ENCODE data around the gene P2RX1. TPM values are rescaled to one million over a fixed set of nuclear protein-coding genes. Genes with fewer than 3 reads are reported as not detected.

The P2RX1 gene
- total and polyA plus RNA-seq, 4 donors: 0.44 to 5.2 (median 0.64) TPM

- no peaks in the 10 kb centered on the region for H3K9me3 ChIP-seq (ENCODE audit: control insufficient read depth in 4 of 4, low read length in 3 of 4)
- TF ChIP-seq HNF4A (conservative IDR thresholded peaks at IDR 0.05) (no peak), YY1 (IDR thresholded peaks at IDR 0.05) (no peak)
- H3K36me3 ChIP-seq (ENCODE audit: control insufficient read depth in 4 of 4, insufficient read depth in 3 of 4, low read depth in 1 of 4, low read length in 3 of 4): no peaks in the 10 kb centered on the region
- no peaks in the 10 kb centered on the region for H3K27me3 ChIP-seq (ENCODE audit: control insufficient read depth in 4 of 4, insufficient read depth in 4 of 4, low read length in 3 of 4)
- no peak for DNase-seq (ENCODE audit: low spot score)
- no peak overlapping the region for H3K27ac ChIP-seq (ENCODE audit: low read depth in 1 of 2, low read length in 2 of 2)
- no peak overlapping the region for H3K4me3 ChIP-seq (ENCODE audit: low read depth in 1 of 3, low read length in 3 of 3)
- no peak overlapping the region for H3K9ac ChIP-seq (ENCODE audit: low read depth in 1 of 2, low read length in 2 of 2)
- peaks cover 0 to 4% (median under 1%) of the 10 kb centered on the region in 4 donors for H3K4me1 ChIP-seq (ENCODE audit: control insufficient read depth in 4 of 4, insufficient read depth in 4 of 4, low read length in 3 of 4)
- 89% methylated on average over 11 of the region's 11 CpGs for WGBS
Observed at GRCh38 chr17:3910420-3911270, 5.6 kb downstream of the P2RX1 start.

GRCh38 chr17:3909257-3909656 is 7.0 kb downstream of the P2RX1 start:
- Histone ChIP-seq H3K9ac (ENCODE audit: low read depth in 1 of 2, low read length in 2 of 2) (no peak overlapping the region), H3K27me3 (ENCODE audit: control insufficient read depth in 4 of 4, insufficient read depth in 4 of 4, low read length in 3 of 4) (no peaks in the 10 kb centered on the region), H3K9me3 (ENCODE audit: control insufficient read depth in 4 of 4, low read length in 3 of 4) (no peaks in the 10 kb centered on the region), H3K27ac (ENCODE audit: low read depth in 1 of 2, low read length in 2 of 2) (no peak overlapping the region), H3K4me1 (ENCODE audit: control insufficient read depth in 4 of 4, insufficient read depth in 4 of 4, low read length in 3 of 4) (peaks cover 0 to 4% (median under 1%) of the 10 kb centered on the region in 4 donors), H3K36me3 (ENCODE audit: control insufficient read depth in 4 of 4, insufficient read depth in 3 of 4, low read depth in 1 of 4, low read length in 3 of 4) (no peaks in the 10 kb centered on the region), H3K4me3 (ENCODE audit: low read depth in 1 of 3, low read length in 3 of 3) (no peak overlapping the region)
- DNase-seq (ENCODE audit: low spot score): no peak
- TF ChIP-seq MAX (IDR thresholded peaks at IDR 0.05) (no peak), HNF4G (IDR thresholded peaks at IDR 0.05) (no peak), CTCF (IDR thresholded peaks at IDR 0.05; ENCODE audit: low read depth, low read length, missing input control) (no peak), JUND (IDR thresholded peaks at IDR 0.05) (no peak), SP1 (IDR thresholded peaks at IDR 0.05) (no peak), RXRA (IDR thresholded peaks at IDR 0.05) (no peak), EGR1 (IDR thresholded peaks at IDR 0.05; ENCODE audit: low read depth in 2 of 2) (no peak), REST (IDR thresholded peaks at IDR 0.05) (no peak), HNF4A (conservative IDR thresholded peaks at IDR 0.05) (no peak), GABPA (IDR thresholded peaks at IDR 0.05 in 1 of 2, conservative IDR thresholded peaks at IDR 0.05 in 1 of 2) (no peak), ATF3 (IDR thresholded peaks at IDR 0.05) (no peak), FOXA1 (IDR thresholded peaks at IDR 0.05) (no peak), FOXA2 (IDR thresholded peaks at IDR 0.05) (no peak), TAF1 (conservative IDR thresholded peaks at IDR 0.05) (no peak), NR2F2 (IDR thresholded peaks at IDR 0.05) (no peak), RAD21 (IDR thresholded peaks at IDR 0.05) (no peak), ZBTB33 (IDR thresholded peaks at IDR 0.05) (no peak)
- WGBS: 94% methylated on average over 12 of the region's 12 CpGs
